ENCODE results near the gene ZNF71.

- TF ChIP-seq EP300 (IDR thresholded peaks at IDR 0.05) = no peak
- no peak for TF ChIP-seq CTCF (IDR thresholded peaks at IDR 0.05)
These were observed 32.3 kb upstream of the ZNF71 start for GRCh38 chr19:56562766-56563165.

Data from upper lobe of left lung (tissue), 4 donors.